Fibroblast of peridontal ligament (primary cell): ENCODE measurements around the gene COL23A1.

Experiments used
- DNase-seq: peaks from one replicate; pipeline ENCODE4 v3.0.0-alpha.2; 2010; ENCODE audit errors: extremely low read depth

COL23A1 gene

GRCh38 chr5:178297751-178298150, 292.4 kb downstream of the COL23A1 start:
- DNase-seq = no peak

DNA sequence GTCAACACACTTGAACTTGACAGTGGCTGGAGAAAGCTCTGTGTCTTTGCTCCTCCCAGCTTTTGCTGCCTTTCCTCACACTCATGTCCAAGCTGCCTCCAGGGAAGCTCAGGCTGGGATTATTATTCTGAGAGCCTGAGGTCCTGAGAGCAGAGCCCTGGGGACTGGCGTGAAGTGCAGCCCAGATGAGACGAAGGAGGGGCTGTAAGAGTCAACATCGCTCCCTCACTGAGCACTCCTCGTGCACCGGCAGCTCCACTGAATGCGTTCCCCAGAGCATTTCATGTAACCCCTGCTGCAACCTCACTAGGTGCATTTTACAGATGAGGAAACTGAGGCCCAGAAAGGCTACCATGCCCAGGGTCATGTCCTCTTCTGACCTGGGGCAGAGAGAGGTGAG, 294.1 kb downstream of the COL23A1 start:
- no peak for DNase-seq

DNA sequence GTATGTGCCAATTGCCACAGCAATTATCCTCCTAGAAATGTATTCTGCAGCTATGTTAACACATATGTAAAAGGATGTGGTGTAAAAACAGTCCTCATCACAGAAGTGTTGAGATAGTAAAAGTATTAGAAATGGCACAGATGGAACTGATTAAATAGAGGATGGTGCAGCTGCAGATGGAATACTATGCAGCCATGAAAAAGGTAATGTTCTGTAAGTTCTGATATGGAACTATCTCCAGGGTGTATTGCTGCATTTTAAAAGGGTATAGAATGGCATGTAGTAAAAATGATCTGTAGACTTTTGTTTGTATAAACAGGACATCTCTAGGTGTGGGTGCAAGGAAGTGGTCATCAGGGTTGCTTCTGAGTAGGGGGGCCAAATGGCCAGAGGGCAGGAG, 294.6 kb downstream of the COL23A1 start:
- DNase-seq = no peak

GRCh38 chr5:178293815-178294214, 296.4 kb downstream of the COL23A1 start:
- no peak for DNase-seq

DNA sequence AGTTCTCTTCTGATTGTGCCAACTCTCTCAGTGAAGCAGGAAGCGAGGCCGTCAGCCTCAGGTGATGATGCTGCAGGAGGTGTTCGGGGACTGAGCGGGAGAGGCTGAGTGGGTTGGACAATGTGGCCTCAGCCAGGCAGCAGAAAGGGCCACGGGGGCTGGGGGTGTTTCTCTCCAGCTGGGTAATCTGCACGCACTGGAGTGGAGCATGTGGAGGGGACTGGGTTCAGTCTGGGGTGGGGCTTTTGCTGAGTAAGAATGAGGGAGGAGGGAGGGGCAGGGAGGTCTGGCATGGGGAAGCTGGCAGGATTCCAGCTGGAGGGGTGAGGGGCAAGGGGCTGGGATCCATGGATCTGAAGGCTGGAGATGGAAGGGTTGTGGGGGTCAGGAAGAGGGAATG, 296.8 kb downstream of the COL23A1 start:
- no peak for DNase-seq

- no peak for DNase-seq
These were observed 297.4 kb downstream of the COL23A1 start for GRCh38 chr5:178292826-178293205.

DNA sequence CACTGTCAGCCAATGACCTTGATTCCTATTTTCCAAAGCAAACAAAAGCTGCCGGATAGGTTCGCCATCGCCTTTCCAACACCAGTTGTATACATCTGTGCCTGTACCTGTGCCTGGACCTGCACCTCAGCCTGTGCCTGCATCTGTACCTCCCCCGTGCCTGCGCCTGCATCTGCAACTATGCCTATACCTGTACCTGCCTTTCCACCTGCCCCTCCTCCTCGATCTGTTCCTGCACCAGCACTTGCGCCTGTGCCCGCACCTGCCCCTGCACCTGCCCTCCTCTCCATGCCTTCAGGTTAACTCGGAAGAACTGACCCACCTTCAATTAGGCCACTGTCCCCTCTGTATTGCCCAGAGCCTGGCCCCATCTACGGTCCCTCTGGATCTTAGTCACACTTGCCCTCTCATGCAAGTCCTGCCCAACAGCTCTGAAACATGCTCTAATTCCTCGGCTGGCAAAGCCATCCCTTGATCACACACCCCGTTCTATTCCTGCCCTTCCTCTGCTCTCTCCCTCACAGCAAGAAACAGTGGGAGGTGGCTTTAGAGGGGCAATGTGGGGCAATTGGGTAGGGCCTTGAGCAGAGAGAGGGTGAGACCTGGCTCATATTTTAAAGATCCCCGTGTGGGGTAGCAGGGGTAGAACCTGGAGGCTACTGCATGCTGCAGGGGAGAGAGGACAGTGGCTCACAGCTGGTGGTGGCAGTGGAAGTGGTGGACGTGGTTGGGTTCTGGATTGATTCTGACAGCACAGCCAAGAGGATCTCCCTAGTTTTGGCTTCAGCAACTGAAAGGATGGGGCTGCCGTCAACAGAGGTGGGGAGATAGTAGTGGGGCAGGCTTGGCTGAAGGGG, 298.0 kb downstream of the COL23A1 start:
- DNase-seq = no peak

- no peak for DNase-seq
These were observed 299.0 kb downstream of the COL23A1 start for GRCh38 chr5:178291161-178291561.

DNA sequence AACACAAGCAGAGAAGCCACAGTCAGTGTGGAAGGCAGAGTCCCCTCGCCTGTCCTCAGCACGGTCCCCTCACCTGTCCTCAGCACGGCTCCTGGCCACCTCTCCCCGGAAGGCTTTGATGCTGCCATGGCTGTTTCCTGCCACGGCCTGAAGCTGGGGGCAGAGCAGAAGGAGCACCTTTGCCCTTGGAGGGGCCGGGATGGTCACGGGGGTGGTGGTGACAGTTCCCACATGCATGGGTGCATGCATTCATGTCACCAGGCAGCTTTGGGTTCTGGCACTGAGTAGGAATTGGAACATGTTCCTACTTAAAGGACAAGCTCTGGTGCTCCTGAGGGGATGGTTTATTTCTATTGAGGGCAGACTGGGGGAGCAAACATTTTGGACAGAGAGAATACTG, 299.8 kb downstream of the COL23A1 start:
- DNase-seq = no peak

DNA sequence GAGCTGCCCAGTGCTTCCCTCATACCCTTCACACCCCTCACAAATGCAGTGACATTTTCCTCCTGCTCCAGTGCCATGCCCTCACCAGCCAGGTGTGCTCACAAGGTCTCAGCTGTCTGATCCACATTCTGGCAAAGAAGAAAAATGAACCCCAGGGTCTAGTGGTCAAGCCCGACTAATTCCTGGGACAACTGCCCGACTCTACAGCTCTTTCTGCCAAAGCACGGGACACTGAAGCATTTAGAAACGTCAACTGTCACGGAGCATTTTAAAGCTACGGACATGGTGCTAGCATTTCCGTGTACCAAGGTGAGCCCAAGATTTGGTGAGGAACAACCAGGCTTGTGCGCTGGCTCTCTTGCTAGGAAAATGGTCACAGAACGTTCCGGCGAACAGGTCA, 300.8 kb downstream of the COL23A1 start:
- no peak for DNase-seq

DNA sequence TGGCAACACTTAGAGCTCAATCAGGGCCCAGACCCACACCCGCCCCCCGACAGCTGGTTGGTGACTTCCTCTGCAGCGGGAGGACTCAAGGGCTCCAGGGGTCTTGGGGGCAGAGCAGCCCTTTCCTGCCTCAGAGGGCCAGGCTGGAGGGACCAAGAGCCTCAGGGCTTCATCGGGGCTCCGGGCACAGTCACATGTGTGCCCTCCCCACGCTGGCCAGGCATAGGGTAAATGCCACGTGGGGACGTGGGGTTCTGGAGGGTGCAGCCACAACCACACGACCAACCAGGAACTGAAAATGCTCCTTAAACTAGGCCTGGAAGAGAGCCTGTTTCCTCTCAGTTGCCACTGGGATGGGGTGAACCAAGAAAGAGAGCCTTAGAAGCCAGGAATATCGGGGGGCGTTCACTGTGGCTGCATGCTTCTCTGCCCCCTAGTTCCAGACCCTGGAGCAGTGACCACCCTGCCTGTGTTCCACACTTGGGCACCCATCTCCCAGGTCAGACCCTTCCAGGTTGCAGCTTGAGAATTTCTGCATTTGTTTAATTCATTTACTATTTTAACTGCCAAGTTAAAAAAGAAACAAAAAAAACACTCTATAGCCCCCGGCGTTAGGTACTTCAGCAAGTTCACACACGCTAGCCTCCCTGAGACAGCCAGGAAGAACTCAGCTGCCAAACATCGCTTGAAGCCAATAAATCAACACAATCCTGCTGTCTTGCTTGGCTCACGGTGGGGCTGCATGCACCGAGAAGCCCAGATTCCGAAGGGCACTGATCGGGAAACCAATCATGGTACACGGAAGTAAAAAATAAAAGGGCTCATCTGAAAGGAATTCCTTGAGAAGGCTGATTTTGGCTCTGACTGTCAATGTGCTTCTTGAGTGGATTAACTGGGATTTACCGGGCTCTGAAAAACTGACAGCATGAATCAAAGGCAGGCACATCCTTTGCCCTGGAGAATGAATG, 301.5 kb downstream of the COL23A1 start:
- no peak for DNase-seq

GRCh38 chr5:178287791-178288105, 302.4 kb downstream of the COL23A1 start:
- DNase-seq = no peak

DNA sequence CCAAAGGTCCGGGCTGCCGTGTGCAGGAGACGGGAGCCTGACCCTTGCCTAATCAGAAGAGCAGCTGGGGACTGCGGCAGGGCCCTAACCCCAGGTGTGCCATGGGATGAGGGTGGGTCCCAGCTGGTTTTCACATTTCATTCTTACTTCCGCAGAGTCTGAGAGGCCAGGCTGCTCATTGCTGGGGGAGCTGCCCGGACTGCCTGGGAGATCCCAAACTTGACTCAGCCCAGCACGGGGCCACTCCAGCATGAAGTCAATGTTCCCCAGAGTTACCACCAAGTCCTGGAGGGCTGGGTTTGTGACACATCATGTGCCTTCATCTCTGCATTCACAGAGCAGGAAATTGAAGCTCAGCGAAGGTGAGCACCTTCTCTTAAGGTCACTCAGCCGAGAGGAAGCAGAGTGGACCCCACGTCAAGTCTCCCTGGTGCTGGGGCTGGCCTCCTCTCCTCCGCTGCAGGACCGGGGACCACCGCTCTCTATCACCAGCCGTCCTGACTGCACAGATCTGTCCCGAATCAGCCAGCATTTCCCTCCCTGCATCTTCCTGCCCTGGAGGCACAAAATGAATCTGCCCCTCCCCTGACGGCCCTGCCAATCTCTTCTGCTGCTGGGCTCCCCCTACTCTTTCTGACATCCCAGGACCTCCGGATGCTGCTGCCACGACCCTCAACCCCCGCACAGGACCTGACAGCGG, 303.0 kb downstream of the COL23A1 start:
- DNase-seq = no peak

DNA sequence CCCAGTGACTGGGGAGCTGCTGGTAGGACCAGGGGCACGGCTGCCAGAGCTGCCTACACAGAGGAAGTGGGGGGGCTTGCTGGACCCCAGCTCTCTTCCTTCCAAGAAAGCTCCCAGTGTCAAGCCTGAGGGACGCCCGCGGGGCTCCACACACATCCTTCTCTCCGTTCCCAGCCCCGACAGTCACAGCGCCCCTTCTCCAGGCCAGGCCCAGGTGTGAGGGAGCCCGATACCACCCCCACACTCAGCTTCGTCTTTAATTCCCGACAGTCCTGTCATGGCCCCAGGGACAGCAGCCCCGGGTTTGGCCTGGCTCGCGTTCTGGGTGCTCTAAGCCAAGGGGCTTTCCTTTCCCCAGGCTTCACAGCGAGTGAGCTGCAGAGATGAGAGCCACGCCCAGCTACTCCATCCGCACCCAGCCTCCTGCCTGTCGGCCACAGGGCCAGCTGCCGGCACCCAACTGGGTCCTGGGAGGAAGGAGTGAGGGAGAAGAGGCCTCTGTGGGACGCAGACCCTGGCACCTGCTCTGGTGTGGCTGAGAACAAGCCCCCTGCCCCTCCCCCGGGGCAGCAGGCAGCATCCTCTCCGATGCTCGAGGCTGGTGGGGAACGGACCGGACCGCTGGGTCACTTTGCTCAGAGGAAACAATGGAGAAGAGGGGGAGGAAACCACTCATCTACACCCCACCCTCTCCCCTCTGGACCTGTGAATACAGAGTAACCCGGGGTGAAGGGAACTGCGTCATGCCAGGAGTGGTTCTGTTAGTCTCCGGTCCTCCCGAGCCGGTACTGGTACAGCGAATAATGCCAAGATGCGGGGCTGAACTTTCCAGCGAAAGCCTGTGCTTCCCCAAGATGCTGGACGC, 303.7 kb downstream of the COL23A1 start:
- DNase-seq = no peak

GRCh38 chr5:178285399-178286225, 304.6 kb downstream of the COL23A1 start:
- no peak for DNase-seq

DNA sequence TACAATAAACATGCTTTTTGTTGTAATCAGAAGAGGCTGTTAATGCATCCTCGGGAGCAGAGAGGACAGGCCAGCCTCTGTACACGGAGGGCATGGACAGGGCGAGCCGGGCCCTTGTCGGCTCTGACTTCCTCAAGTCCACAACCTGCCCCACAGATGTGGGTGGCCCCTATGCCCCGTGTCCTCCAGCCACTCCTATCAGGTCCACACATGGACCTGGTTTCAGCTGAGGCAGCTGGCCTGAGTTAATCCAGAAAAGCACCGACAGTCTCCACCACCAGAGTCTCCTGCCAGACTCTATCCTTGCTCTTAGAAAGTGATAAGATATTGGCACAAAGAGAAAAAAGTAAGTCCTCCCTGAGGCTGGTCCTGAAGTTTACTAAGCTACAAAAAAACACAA, 305.2 kb downstream of the COL23A1 start:
- no peak for DNase-seq

GRCh38 chr5:178284093-178284675, 306.0 kb downstream of the COL23A1 start:
- peak; percentile 1 for DNase-seq

- no peak for DNase-seq
These were observed 306.7 kb downstream of the COL23A1 start for GRCh38 chr5:178283520-178283919.

DNA sequence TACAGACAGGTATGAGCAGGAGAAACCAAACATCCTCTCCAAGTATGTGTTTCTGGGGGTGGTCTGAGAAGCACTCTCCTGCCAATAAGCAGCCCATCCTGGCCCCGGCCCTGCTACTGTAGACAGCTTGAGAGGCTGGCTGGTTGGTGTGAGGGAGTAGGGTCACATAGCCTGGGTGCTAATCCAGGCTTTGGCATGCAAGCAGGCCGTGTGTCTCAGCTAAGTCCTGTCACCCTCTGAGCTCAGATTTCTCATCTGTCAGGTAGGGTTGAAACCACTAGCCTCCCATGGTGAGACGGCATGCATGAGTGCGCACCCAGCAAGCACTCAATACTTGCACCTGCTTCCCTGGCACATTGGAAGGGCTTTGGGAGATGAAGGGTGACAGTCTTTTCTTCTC, 307.8 kb downstream of the COL23A1 start:
- no peak for DNase-seq

GRCh38 chr5:178281331-178281730, 308.9 kb downstream of the COL23A1 start:
- no peak for DNase-seq
